ENCODE results near the gene IDH2.

Gene IDH2

GRCh38 chr15:90082140-90082715, 20.0 kb downstream of the IDH2 start:
- Histone ChIP-seq H3K4me2 (ENCODE audit: low read length) (no peak overlapping the region), H3K27me3 (ENCODE audit: control insufficient read depth, insufficient read depth, low read length) (no peaks in the 10 kb centered on the region), H3K27ac (no peak overlapping the region), H3K79me2 (no peaks in the 10 kb centered on the region), H3K9me3 (ENCODE audit: control insufficient read depth, low read length) (no peaks in the 10 kb centered on the region), H3K4me1 (no peaks in the 10 kb centered on the region), H3K9ac (no peak overlapping the region), H3K4me3 (ENCODE audit: low read depth, low read length) (no peak overlapping the region), H3K36me3 (ENCODE audit: control insufficient read depth, insufficient read depth, low read length) (no peaks in the 10 kb centered on the region), H2AFZ (no peak overlapping the region)
- TF ChIP-seq, protein P1, sequence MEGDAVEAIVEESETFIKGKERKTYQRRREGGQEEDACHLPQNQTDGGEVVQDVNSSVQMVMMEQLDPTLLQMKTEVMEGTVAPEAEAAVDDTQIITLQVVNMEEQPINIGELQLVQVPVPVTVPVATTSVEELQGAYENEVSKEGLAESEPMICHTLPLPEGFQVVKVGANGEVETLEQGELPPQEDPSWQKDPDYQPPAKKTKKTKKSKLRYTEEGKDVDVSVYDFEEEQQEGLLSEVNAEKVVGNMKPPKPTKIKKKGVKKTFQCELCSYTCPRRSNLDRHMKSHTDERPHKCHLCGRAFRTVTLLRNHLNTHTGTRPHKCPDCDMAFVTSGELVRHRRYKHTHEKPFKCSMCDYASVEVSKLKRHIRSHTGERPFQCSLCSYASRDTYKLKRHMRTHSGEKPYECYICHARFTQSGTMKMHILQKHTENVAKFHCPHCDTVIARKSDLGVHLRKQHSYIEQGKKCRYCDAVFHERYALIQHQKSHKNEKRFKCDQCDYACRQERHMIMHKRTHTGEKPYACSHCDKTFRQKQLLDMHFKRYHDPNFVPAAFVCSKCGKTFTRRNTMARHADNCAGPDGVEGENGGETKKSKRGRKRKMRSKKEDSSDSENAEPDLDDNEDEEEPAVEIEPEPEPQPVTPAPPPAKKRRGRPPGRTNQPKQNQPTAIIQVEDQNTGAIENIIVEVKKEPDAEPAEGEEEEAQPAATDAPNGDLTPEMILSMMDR (IDR thresholded peaks at IDR 0.05) = no peak

GRCh38 chr15:90080818-90081393, 21.4 kb downstream of the IDH2 start:
- TF ChIP-seq, protein P1 (IDR thresholded peaks at IDR 0.05) = no peak
- H3K9me3 ChIP-seq (ENCODE audit: control insufficient read depth, low read length) = no peaks in the 10 kb centered on the region
- no peaks in the 10 kb centered on the region for H3K79me2 ChIP-seq
- no peaks in the 10 kb centered on the region for H3K27me3 ChIP-seq (ENCODE audit: control insufficient read depth, insufficient read depth, low read length)
- H3K4me3 ChIP-seq (ENCODE audit: low read depth, low read length) = no peak overlapping the region
- H3K9ac ChIP-seq = no peak overlapping the region
- H2AFZ ChIP-seq = no peak overlapping the region
- no peak overlapping the region for H3K4me2 ChIP-seq (ENCODE audit: low read length)
- no peaks in the 10 kb centered on the region for H3K36me3 ChIP-seq (ENCODE audit: control insufficient read depth, insufficient read depth, low read length)
- no peaks in the 10 kb centered on the region for H3K4me1 ChIP-seq
- no peak overlapping the region for H3K27ac ChIP-seq

GRCh38 chr15:90080458-90080755, 21.9 kb downstream of the IDH2 start:
- H3K27me3 ChIP-seq (ENCODE audit: control insufficient read depth, insufficient read depth, low read length) = no peaks in the 10 kb centered on the region
- TF ChIP-seq, protein P1 (IDR thresholded peaks at IDR 0.05) = no peak
- H2AFZ ChIP-seq = no peak overlapping the region
- no peak overlapping the region for H3K4me3 ChIP-seq (ENCODE audit: low read depth, low read length)
- H3K9me3 ChIP-seq (ENCODE audit: control insufficient read depth, low read length) = no peaks in the 10 kb centered on the region
- H3K79me2 ChIP-seq = no peaks in the 10 kb centered on the region
- no peaks in the 10 kb centered on the region for H3K4me1 ChIP-seq
- H3K9ac ChIP-seq = no peak overlapping the region
- no peak overlapping the region for H3K4me2 ChIP-seq (ENCODE audit: low read length)
- H3K27ac ChIP-seq = no peak overlapping the region
- no peaks in the 10 kb centered on the region for H3K36me3 ChIP-seq (ENCODE audit: control insufficient read depth, insufficient read depth, low read length)

GRCh38 chr15:90079619-90080457, 22.4 kb downstream of the IDH2 start:
- H3K27me3 ChIP-seq (ENCODE audit: control insufficient read depth, insufficient read depth, low read length) = no peaks in the 10 kb centered on the region
- no peaks in the 10 kb centered on the region for H3K36me3 ChIP-seq (ENCODE audit: control insufficient read depth, insufficient read depth, low read length)
- H3K4me2 ChIP-seq (ENCODE audit: low read length) = no peak overlapping the region
- H2AFZ ChIP-seq = no peak overlapping the region
- H3K4me3 ChIP-seq (ENCODE audit: low read depth, low read length) = no peak overlapping the region
- TF ChIP-seq, protein P1 (IDR thresholded peaks at IDR 0.05) = no peak
- H3K9me3 ChIP-seq (ENCODE audit: control insufficient read depth, low read length) = no peaks in the 10 kb centered on the region
- no peaks in the 10 kb centered on the region for H3K4me1 ChIP-seq
- no peaks in the 10 kb centered on the region for H3K79me2 ChIP-seq
- no peak overlapping the region for H3K27ac ChIP-seq
- H3K9ac ChIP-seq = no peak overlapping the region

Measured in parathyroid adenoma (tissue), 2 donors.